Measurements from ENCODE around the gene RBM23.
"Not testable (repeated sequence)": the region's sequence is repeated elsewhere in the genome, so short reads cannot be mapped to it uniquely, and the experiment has no call there.

RBM23 gene

GRCh38 chr14:22915886-22916521 lies 2.9 kb downstream of the RBM23 start:
- DNase-seq (ENCODE audit: low read depth) = no peak

GRCh38 chr14:22914836-22915235 lies 4.1 kb downstream of the RBM23 start:
- not testable (repeated sequence) for DNase-seq (ENCODE audit: low read depth)

- DNase-seq (ENCODE audit: low read depth) = no peak
These were observed 8.0 kb downstream of the RBM23 start for GRCh38 chr14:22910916-22911315.

GRCh38 chr14:22908601-22909000 lies 10.3 kb downstream of the RBM23 start:
- no peak for DNase-seq (ENCODE audit: low read depth)

- DNase-seq (ENCODE audit: low read depth) = no peak
These were observed 11.5 kb downstream of the RBM23 start for GRCh38 chr14:22907429-22907828.

- no peak for DNase-seq (ENCODE audit: low read depth)
These were observed 12.9 kb downstream of the RBM23 start for GRCh38 chr14:22906073-22906472.

- DNase-seq (ENCODE audit: low read depth) = no peak
These were observed 13.3 kb downstream of the RBM23 start for GRCh38 chr14:22905627-22906026.

GRCh38 chr14:22903742-22904087 lies 15.2 kb downstream of the RBM23 start:
- DNase-seq (ENCODE audit: low read depth) = no peak

GRCh38 chr14:22901799-22902198 lies 17.1 kb downstream of the RBM23 start:
- DNase-seq (ENCODE audit: low read depth) = no peak

- peak; percentile 43 for DNase-seq (ENCODE audit: low read depth)
These were observed 18.7 kb downstream of the RBM23 start for GRCh38 chr14:22900081-22900799.

GRCh38 chr14:22898302-22899090 lies 20.5 kb downstream of the RBM23 start:
- no peak for DNase-seq (ENCODE audit: low read depth)

GRCh38 chr14:22897357-22897756 lies 21.6 kb downstream of the RBM23 start:
- no peak for DNase-seq (ENCODE audit: low read depth)

GRCh38 chr14:22896760-22897159 lies 22.2 kb downstream of the RBM23 start:
- DNase-seq (ENCODE audit: low read depth) = no peak

- no peak for DNase-seq (ENCODE audit: low read depth)
These were observed 22.6 kb downstream of the RBM23 start for GRCh38 chr14:22896356-22896755.

GRCh38 chr14:22895402-22895801 lies 23.5 kb downstream of the RBM23 start:
- DNase-seq (ENCODE audit: low read depth) = no peak

GRCh38 chr14:22893706-22894105 lies 25.2 kb downstream of the RBM23 start:
- no peak for DNase-seq (ENCODE audit: low read depth)

- no peak for DNase-seq (ENCODE audit: low read depth)
These were observed 26.5 kb downstream of the RBM23 start for GRCh38 chr14:22892488-22892887.

GRCh38 chr14:22890416-22890815 lies 28.5 kb downstream of the RBM23 start:
- DNase-seq (ENCODE audit: low read depth) = no peak

- no peak for DNase-seq (ENCODE audit: low read depth)
These were observed 30.3 kb downstream of the RBM23 start for GRCh38 chr14:22888662-22889061.

- no peak for DNase-seq (ENCODE audit: low read depth)
These were observed 31.0 kb downstream of the RBM23 start for GRCh38 chr14:22887990-22888378.

- DNase-seq (ENCODE audit: low read depth) = peak; percentile 26
These were observed 31.5 kb downstream of the RBM23 start for GRCh38 chr14:22887260-22887989.

GRCh38 chr14:22886500-22887259 lies 32.3 kb downstream of the RBM23 start:
- peak; percentile 53 for DNase-seq (ENCODE audit: low read depth)

Data from T follicular helper cell (primary cell).